Stimulated activated CD4-positive, alpha-beta T cell treated with anti-CD3 and anti-CD28 coated beads, Interleukin-4, amount 100 ng/mL, for 1 hour (primary cell): Measurements from ENCODE around the gene SNRNP40.
"Not testable (repeated sequence)": the region's sequence is repeated elsewhere in the genome, so short reads cannot be mapped to it uniquely, and the experiment has no call there.

Experiments used
- DNase-seq: peaks from one replicate; pipeline ENCODE4 v3.0.0-alpha.2; 2020

SNRNP40 gene

GRCh38 chr1:31296486-31297276 is at the start of gene SNRNP40, which contains the start of gene ZCCHC17:
TSS of gene SNRNP40 (minus strand) at chr1:31296788. CDS start at chr1:31296751, 37 bp downstream.
TSS of gene ZCCHC17 (plus strand) at chr1:31297032. CDS start at chr1:31310099, 13,067 bp downstream.
- DNase-seq = peak; percentile 86

GRCh38 chr1:31345635-31346034 is 49.0 kb upstream of the SNRNP40 start:
- DNase-seq = no peak

DNA sequence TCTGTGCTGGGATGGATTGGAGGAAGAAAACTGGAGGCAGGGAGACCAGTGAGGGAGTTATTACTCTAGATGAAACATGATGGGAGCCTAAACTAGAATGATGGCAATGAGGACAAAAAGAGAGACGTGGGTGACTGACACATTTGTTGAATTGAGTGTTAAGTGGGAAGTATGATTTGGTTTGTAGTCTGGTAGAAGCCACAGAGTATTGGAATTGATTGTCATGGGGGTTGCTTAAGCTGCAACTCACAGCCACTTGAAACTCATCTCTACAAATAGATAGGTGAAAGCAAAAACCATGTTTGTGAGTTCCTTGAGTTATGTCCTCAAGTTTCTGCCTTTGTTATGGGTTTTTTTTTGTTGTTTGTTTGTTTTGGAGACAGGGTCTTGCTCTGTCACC is 47.9 kb upstream of the SNRNP40 start:
- DNase-seq = no peak

DNA sequence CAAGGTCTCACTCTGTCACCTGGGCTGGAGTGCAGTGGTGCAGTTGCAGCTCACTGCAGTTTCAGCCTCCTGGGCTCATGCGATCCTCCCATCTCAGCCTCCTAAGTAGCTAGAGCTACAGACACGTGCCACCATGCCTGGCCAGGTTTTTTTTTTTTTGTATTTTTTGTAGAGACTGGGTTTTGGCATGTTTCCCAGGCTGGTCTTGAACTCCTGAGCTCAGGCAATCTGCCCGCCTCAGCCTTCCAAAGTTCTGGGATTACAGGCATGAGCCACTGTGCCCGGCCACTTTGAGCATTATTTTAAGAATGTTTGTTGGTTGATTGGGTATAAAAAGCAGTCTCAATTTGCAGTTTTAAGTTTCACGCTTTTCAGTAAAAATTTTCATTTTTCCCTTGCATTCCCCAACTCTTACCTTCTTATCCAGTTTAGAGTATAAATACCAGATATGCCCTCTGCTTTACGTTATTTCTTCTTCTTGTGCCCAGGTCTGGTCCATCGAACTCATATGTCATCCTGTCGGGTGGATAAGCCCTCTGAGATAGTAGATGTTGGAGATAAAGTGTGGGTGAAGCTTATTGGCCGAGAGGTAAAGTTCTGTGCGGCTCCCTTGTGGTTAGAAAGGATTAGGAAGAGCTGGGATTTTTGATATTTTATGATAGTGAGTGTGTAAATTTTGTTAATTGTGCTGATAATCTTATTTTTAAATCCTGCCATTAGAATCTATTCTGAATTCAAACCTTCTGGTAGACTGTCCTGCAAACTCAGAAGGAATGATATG is 40.3 kb upstream of the SNRNP40 start:
- no peak for DNase-seq

DNA sequence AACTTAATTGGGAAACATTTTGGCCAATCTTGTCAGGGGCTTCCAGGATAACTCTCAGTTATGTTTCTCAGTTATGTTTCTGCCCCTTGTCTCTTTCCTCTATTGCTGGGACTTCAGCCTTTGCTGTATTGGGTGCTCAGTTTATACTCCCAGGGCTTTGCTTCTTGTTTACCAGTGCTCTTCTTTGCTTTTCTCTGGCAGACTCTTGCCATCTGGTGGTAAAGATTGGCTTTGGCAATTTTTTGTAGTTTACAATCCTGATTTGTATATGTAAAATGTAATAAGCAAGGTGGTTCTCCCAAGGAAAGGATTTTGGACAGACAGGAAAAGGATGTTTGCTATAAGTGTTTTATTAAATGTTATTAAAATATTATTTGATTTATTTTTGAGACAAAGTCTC is 38.4 kb upstream of the SNRNP40 start:
- no peak for DNase-seq

GRCh38 chr1:31327381-31327780 is 30.8 kb upstream of the SNRNP40 start:
- no peak for DNase-seq

DNA sequence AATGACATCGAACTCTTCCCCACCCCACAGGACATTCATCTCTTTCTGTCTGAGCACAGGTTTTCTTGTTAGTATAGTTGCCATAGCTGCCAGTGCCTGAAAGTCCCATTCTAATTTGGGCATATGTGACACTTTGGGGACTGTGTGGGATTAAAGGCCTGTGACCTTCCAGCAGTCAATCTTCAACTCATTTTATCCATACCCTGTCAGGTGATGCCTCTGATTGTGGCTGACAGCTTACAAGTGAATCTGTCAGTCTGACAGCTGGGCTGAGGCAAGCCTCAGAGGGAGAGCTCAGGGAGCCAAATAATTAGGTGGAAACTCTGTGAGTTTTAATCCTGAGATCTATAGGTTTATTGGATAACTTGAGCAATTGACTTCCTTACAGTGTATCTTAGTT is 29.9 kb upstream of the SNRNP40 start:
- DNase-seq = no peak

DNA sequence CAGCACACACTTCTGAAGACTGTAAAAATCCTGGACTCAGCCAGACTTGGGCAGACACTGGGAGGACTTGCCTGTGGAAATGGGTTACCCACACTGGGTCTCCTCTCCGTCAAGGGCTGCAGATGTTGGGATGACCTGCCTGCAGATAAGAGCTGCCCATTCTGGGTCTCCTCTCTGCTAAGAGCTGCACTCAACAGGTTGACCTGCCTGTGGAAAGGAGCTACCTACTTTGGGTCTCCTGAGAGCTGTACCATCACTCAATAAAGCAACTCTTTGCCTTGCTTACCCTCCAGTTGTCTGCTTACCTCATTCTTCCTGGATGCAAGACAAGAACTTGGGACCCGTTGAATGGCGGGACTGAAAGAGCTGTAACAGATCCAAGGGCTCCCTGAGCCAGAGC is 28.4 kb upstream of the SNRNP40 start:
- DNase-seq = no peak

DNA sequence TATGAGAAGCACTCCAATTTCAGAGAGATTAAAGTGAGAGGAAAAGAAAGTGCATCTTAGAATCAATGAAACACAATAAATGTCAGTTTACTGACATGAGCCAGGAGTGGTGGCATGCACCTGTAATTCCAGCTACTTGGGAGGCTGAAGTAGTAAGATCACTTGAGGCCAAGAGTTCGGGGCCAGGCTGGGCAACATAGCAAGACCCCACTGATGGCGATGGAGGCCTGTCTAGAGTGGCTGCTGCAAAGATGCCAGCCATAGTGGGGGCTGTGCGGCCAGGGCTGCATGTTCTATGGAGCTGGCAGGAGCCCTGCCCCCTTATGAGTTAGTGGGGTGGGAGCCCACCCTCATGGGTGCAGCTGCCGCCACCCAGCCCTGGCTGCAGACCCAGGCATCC is 27.5 kb upstream of the SNRNP40 start:
- DNase-seq = no peak

DNA sequence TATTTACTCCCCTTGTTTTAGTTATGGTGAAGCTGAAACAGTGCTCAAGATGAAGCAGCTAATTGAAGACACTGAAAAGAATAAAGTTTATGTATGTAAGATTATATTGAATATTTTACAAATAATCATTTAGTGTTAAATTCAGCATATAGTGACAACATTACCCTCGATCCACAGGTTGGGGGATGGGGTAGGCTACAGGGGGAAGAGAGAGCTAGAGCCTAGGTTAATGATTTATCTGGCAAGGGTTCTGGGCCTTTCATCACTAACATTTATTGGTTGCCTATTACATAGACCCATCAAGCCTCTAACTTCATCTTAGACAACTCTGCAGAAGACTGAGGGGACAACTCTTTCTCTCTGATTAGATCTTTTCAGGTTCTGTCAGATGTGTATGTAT is 21.6 kb upstream of the SNRNP40 start:
- no peak for DNase-seq

DNA sequence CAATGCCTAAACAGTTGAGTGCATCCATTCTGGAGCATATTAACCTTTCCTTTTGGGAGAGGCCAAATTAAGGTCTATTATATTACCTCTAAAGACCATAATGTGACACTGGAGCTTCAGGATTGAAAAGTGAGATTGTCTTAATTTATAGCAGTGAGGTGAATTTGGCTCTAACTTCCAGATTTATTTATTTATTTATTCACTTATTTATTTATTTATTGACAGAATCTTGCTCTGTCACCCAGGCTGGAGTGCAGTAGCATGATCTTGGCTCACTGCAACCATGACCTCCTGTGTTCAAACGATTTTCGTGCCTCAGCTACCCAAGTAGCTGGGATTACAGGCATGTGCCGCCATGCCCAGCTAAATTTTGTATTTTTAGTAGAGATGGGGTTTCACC is 19.3 kb upstream of the SNRNP40 start:
- DNase-seq = no peak

DNA sequence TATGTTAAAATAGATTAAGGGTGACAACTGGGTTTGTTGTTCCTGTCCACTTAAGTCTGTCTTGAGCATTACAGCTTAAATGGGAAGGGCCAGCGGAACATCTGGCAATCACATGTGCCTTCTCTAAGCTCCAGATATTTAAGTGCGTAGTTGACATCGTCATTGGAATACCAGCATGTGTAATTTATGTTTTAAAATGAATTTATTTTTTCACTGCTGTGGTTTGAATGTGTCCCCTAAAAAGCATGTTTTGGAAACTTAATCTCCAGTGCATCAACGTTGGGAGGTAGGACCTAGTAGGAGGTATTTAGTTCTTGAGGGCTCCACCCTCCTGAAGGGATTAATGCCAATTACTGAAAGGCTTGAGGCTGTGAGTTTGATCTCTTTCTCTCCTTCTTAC is 13.6 kb upstream of the SNRNP40 start:
- no peak for DNase-seq

DNA sequence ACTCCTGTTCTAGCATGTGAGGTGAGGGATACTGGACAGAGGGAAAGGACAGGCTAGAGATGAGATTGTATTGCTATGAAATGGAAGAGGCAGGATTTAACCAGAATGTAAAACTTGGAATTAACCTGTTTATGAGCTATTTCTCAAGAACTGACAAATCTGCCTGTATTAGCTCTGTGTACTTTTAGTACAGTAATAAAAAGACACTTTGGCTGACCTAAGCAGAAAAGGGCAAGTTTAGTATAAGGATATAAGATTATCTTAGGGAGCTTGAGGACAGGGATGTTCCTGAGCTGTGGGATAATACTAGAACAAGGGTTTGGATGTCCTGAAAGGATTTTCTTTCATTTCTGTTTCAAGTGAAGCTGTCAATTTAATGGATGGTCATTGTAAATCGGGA is 11.4 kb upstream of the SNRNP40 start:
- DNase-seq = no peak

DNA sequence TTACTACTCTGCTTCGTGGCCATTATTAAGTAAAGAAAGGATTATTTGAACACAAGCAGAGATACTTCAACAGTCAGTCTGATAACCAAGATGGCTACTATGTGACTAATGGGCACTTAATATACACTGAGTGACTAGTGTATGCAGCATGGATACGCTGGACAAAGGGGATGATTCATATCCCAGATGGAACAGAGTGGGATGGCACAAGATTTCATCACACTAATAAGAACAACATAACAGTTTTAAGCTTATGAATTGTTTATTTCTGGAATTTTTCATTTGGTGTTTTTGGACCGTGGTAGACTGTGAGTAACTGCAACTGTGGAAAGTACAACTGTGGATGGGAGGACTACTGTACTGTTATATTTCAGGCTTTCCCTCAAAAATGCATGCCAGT is 9.7 kb upstream of the SNRNP40 start:
- no peak for DNase-seq

DNA sequence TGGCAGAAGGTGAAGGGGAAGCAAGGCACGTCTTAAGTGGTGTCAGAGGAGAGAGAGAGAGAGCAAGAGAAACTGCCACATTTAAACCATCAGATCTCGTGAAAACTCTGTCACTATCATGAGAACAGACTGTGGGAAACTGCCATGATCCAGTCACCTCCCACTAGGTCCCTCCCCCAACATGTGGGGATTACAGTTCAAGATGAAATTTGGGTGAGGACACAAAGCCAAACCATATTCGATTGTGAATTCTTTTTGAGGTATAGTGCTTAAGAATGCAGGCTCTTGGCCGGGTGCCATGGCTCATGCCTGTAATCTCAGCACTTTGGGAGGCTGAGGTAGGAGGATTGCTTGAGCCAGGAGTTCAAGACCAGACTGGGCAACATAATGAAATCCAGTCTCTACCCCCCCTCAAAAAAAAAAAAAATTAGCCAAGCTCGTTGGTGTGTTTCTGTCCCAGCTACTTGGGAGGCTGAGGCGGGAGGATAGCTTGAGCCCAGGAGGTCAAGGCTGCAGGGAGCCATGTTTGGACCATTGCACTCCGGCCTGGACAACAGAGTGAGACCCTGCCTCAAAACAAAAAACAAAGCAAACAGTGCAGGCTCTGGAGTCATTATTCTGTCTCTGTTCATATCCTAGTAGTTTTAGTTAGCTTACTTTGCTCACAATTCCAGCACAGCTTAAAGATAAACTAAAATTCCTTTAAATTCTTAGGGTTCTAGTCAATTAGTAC is 6.3 kb upstream of the SNRNP40 start:
- DNase-seq = no peak

GRCh38 chr1:31300193-31300592 is 3.6 kb upstream of the SNRNP40 start:
- no peak for DNase-seq

- no peak for DNase-seq
Measured at GRCh38 chr1:31299365-31299764, 2.8 kb upstream of the SNRNP40 start.

- DNase-seq = no peak
Measured at GRCh38 chr1:31297277-31298247, 974 bp upstream of the SNRNP40 start.

DNA sequence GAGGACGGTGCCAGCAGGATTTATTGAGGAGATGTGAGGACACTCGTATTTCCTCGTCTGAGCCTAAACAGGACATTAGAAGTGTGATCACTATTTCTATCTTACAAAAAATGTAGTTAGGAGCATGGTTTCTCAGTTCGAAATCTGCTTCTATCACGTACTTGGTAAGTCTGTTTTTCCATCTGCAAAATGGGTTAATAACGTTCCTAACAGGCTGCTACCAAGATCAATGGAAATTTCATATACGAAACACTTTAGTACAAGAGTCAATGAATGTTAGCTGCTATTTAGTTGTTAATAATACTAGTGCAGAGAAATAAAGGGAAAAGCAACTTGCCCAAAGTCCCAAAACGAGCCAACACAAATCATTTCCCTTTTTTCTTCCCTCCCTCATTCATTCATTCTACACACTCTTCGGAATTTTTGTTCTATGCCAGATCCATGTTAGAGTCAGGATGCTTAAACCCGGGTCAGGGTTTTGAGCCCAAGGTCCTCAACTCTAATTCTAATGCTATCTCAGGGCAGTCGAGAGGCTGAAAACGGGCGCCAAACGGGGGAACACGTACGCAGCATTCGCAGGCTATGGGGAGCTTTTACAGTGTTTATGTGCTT is 608 bp downstream of the SNRNP40 start:
- no peak for DNase-seq

DNA sequence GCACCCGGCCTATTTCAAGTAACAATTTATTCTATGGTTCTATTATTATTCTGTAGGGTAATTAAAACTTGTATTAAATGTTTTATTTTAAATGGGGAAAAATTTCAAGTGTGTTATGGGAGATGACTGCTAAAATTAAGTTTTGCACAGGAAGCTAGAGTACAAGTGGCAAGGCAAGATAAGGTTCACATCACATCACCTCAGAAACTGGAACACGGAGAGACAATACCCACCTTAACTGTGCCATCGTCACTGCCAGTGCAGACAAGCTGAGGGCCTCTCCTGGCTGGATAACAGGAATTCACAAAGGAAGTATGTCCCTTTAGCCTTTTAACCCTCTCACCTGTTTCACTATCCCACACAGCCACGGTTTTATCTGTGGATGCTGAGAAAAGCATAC is 7.6 kb downstream of the SNRNP40 start:
- DNase-seq = no peak

DNA sequence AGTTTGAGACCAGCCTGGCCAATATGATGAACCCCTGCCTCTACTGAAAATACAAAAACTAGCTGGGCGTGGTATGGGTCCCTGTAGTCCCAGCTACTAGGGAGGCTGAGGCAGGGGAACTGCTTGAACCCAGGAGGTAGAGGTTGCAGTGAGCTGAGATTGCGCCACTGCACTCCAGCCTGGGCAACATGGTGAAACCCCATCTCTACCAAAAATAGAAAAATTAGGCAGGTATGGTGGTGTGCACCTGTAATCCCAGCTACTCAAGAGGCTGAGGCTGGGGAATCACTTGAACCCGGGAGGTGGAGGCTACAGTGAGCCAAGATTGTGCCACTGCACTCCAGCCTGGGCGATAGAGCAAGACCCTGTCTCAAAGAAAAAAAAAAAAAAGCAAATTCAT is 8.8 kb downstream of the SNRNP40 start:
- not testable (repeated sequence) for DNase-seq

DNA sequence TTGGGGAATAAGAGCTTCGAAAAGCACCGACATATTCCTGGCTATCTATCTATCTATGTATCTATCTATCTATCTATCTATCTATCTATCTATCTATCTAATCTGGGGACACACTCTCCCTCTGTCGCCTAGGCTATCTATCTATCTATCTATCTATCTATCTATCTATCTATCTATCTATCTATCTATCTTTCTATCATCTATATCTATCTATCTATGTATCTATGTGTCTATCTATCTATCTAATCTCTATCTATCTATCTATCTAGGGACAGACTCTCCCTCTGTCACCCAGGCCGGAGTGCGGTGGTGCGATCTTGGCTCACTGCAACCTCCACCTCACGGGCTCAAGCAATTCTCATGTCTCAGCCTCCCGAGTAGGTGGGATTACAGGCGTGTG is 14.2 kb downstream of the SNRNP40 start:
- DNase-seq = not testable (repeated sequence)
